Measurements from ENCODE around the gene PLCB1.
"Not testable (repeated sequence)": the region's sequence is repeated elsewhere in the genome, so short reads cannot be mapped to it uniquely, and the experiment has no call there.

The PLCB1 gene

GRCh38 chr20:8408587-8409307 lies 276.7 kb downstream of the PLCB1 start:
- DNase-seq, result no peak

GRCh38 chr20:8413691-8414090 lies 281.6 kb downstream of the PLCB1 start:
- DNase-seq, result peak; percentile 66

GRCh38 chr20:8414586-8415274 lies 282.7 kb downstream of the PLCB1 start:
- DNase-seq, result no peak

- no peak for DNase-seq
These were observed 289.9 kb downstream of the PLCB1 start for GRCh38 chr20:8421981-8422380.

- DNase-seq, result no peak
These were observed 291.4 kb downstream of the PLCB1 start for GRCh38 chr20:8423482-8423881.

GRCh38 chr20:8424010-8424409 lies 291.9 kb downstream of the PLCB1 start:
- DNase-seq, result peak; percentile 49

- no peak for DNase-seq
These were observed 292.9 kb downstream of the PLCB1 start for GRCh38 chr20:8425016-8425415.

GRCh38 chr20:8425802-8426201 lies 293.7 kb downstream of the PLCB1 start:
- DNase-seq, result no peak

- DNase-seq, result peak; percentile 80
These were observed 295.5 kb downstream of the PLCB1 start for GRCh38 chr20:8427419-8428040.

- DNase-seq, result no peak
These were observed 296.9 kb downstream of the PLCB1 start for GRCh38 chr20:8428988-8429387.

GRCh38 chr20:8431538-8432434 lies 299.7 kb downstream of the PLCB1 start:
- no peak for DNase-seq

GRCh38 chr20:8432435-8433148 lies 300.5 kb downstream of the PLCB1 start:
- DNase-seq, result no peak

- DNase-seq, result peak; percentile 18
These were observed 301.2 kb downstream of the PLCB1 start for GRCh38 chr20:8433291-8433690.

- DNase-seq, result peak; percentile 56
These were observed 302.3 kb downstream of the PLCB1 start for GRCh38 chr20:8434326-8434876.

- DNase-seq, result peak; percentile 28
These were observed 303.4 kb downstream of the PLCB1 start for GRCh38 chr20:8435285-8436035.

GRCh38 chr20:8436938-8437337 lies 304.9 kb downstream of the PLCB1 start:
- not testable (repeated sequence) for DNase-seq

GRCh38 chr20:8438748-8439147 lies 306.7 kb downstream of the PLCB1 start:
- DNase-seq, result no peak

GRCh38 chr20:8443464-8444072 lies 311.5 kb downstream of the PLCB1 start:
- peak; percentile 16 for DNase-seq

- DNase-seq, result no peak
These were observed 315.4 kb downstream of the PLCB1 start for GRCh38 chr20:8447262-8448120.

GRCh38 chr20:8449123-8449522 lies 317.1 kb downstream of the PLCB1 start:
- DNase-seq, result no peak
